ENCODE measurements around the gene INPP1.

The INPP1 gene

GRCh38 chr2:190409616-190410015, 66.2 kb downstream of the INPP1 start:
- no peak for DNase-seq (ENCODE audit: low read depth)

DNA sequence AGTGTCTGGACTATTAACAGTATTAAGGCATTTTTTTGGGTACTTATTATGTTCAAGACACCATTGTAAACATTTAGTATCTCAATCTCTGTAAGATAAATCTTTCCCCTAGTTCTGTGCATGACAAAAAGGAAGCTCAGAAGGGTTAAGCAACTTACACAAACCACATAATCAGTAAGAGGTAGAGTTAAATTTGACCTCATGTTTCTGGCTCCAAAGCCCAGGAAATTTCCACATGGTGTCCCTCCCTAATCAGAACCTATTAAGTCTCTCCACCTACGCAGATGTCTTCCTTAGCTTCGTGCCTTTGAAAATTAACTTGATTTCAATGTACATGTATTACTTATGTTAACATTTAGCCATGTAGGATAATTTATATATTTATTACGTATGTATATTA, 66.8 kb downstream of the INPP1 start:
- DNase-seq (ENCODE audit: low read depth) = no peak

GRCh38 chr2:190412966-190413365, 69.6 kb downstream of the INPP1 start:
- DNase-seq (ENCODE audit: low read depth) = no peak

GRCh38 chr2:190413421-190413820, 70.0 kb downstream of the INPP1 start:
- no peak for DNase-seq (ENCODE audit: low read depth)

DNA sequence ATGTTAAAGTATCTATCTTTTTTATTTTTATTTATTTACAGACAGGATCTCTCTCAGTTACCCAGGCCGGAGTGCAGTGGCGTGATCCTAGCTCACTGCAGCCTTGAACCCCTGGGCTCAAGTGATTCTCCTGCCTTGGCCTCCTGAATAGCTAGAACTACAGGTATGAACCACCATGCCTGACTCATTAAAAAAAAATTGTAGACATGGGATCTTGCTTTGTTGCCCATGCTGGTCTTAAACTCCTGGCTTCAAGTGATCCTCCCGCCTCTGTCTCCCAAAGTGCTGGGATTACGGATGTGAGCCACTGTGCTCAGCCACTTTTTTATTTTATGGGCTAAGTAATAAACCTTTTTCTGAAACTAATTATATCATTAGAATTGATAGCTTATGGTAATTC, 71.9 kb downstream of the INPP1 start:
- DNase-seq (ENCODE audit: low read depth) = no peak

- DNase-seq (ENCODE audit: low read depth) = no peak
Observed at GRCh38 chr2:190415794-190416775, 72.7 kb downstream of the INPP1 start.

DNA sequence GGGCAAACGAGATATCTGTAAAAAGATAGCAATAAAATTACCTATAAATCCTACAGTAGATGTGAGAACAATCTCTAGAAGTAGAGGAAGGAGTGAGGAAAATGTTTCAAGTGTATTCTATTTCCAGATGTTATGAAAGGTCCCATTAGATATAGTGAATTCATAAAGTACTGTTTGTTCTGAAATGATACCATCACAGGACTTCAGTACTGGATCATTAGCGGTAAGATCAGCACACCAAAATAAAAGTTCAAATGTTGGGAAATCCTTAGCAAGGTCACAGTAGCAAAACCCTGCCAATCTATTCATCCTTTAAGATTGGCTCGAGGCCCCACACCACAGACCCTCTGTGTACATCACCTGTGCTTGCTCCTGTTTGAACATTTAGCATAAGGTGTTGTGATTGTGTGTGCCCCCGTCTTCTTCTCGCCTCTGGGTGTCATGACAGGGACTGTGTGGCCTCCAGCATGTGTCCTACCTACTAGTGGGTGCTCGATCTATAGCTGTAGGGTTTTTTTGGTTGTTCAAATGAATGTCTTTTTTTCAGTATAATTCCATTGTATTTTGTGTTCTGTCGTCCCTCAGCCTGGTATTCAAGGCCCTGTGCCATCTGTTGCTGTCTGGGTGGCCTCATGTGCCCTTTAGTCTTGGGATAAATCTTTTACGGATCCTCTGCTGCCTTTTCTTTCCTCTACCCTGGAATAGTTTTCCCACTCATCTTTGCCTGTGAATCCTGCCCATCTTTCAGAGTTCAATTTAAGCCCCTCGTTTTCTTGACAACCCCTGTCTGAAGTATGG, 73.9 kb downstream of the INPP1 start:
- DNase-seq (ENCODE audit: low read depth) = no peak

DNA sequence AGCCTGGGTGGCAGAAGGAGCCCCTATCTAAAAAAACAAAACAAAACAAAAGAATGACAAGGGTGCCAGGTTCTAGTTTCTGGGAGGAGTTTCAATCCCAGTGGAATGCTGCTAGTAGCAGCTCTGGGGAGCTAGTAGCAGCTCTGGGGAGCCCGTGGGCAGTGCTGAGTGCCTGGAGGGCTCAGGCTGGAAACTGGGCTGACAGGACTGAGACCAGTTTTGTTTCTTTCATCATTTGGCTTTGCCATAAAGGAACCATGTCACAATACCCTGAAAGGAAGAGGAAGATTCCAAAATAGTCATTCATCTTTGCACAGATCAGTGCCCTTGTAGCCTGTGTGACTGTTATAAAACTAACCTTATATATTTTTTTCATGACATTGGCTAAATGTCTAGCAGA, 75.3 kb downstream of the INPP1 start:
- DNase-seq (ENCODE audit: low read depth) = no peak

DNA sequence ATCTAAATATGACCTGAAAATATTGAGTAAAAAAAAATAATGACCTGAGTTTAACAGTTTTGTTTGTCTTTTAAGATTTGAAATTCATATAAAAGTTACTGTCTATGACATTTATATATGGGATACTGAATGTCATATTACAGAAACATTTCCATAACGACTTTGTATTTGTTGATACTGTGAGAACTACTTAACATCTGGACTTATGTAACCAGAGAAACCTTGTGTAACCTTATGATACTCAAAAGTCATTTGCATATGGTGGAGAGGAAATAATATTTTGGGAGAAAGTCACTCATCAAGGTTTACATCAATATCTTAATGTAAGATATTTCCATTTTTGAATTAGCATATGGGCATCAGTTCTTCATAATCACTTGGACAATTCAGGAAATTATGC, 77.4 kb downstream of the INPP1 start:
- no peak for DNase-seq (ENCODE audit: low read depth)
